GM21447 (cell line): ENCODE results near the gene LAMA5.

Experiments used
- ATAC-seq: cut with Tn5 transposase; IDR thresholded peaks from one replicate; pipeline ENCODE4 v1.9.1; 2021; ENCODE audit not compliant: unreplicated experiment

The LAMA5 gene

DNA sequence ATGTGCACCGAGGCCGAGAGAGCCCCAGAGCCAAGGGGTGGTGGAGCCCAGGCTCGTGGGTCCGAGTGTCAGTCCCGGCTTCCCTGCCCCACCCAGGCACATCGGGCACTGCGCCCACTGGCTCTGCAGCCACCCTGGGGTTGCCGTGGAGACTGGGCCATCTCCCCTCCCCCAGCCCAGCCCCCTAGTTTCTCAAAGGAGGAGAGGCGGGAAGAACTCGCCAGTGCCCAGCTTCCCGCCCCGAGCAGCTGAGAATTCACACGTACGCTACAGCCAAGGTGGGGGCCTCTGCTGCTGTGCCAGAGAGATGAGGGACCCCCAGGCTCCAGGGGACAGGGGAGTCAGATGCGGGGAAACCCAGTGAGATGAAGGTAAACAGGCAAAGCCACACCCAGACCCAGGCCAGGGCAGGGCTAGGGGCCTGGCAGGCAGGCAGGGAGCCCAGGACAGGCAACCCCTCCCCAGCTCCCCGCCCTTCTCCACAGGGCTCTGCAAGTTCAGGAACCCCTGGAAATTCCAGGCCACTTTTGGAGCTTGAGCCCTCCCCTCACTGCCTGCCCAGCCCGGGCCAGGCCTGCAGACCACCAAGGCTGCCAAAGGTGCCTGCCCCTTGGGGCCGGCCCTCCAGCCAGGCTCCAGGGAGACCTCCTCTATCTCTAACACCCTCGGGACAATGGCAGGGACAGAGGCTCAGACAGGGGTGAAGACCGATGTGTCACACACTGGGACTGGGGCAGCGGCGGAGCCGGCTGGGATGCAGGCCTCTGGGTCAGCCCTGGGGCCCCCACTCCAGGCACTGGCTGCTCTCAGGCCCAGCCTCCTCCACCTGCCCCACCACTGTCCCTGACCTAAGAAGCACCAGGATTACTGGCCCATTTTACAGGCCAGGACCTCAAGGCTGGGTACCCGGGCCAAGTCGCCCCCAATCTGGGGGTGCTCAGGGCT is 6.0 kb downstream of the LAMA5 start:
- ATAC-seq = no peak

DNA sequence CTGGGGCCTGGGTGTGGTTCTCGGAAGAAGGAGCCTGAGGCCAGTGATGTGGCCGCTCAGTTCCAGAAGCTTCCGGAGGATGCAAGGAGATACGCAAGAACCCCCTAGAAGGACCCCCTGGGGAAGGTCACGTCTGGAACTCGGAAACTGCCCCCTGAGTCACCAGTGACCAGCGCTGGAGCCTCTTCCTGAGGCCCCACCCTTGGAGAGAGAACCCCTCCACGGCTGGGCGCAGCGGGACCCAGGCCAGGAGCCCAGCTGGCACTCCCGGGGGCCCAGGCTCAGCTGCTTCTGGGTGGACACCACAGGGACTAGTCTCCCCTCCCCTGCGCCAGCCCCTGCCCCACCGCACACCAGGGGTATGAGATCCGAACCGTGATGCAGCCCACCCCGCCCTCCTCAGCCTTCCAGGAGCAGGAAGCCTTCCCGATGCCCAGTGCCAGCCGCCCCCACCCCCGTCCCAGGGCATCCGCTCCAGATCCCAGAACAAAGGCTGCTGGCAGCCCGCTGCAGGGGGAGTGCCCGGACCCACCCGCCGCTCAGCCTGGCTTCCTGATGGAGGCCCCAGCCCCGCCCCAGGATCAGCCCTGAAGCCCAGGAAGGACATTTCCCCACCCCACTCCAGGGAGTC is 7.5 kb downstream of the LAMA5 start:
- no peak for ATAC-seq

- ATAC-seq = no peak
Measured at GRCh38 chr20:62359043-62359490, 8.0 kb downstream of the LAMA5 start.

- ATAC-seq = no peak
Measured at GRCh38 chr20:62358171-62359042, 8.7 kb downstream of the LAMA5 start.

GRCh38 chr20:62357681-62358080 is 9.4 kb downstream of the LAMA5 start:
- ATAC-seq = no peak

DNA sequence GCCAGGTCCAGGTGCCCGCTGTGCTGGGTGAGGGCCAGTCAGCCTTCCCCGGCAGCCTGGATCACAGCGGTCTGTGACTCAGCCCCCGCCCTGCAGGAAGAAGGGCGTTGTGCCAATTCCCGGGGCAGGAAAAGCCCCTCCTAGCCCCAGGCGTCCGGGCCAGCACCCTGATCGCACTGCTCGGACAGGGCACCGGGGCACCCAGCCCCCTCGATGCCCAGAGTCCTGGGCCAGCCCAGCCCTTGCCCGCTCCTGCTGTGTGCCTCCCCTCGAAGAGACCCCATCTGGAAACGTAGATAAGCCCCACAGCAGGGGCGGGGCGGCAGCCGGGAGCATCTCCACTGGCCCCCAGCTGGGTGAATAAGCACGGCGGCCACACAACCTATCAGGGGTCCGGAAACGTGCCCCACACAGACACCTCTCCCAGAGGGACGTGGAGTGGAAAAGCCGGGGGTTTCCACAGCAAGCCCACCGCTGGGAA is 9.9 kb downstream of the LAMA5 start:
- no peak for ATAC-seq

DNA sequence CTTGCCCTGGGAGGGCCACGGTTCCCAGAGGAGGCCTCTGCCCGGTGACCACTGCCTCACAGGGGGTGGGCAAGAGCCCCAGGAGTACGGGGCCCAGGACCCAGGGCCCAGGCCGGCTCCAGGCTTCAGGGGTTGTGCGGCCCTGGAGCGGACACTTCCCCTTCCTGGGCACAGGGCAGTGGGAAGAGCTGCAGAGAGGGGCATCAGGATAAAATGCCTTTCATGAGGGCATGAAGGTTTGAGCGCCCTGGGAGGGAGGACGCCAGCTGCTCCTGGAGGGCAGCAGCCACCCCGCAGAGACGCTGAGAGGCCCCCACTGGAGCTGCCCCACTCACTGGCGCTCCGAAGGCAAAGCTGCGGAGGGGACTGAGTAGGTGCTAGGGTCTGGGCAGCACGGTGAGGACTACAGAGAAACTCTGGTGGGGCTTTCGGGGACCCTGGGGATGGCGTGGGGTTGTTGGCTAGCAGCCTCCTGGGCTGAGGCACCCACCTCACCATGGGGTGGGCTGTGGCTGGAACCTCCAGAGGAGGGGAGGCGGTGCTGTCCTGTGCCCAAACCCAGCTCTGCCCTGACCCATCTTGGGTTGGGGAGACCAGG is 10.4 kb downstream of the LAMA5 start:
- no peak for ATAC-seq

DNA sequence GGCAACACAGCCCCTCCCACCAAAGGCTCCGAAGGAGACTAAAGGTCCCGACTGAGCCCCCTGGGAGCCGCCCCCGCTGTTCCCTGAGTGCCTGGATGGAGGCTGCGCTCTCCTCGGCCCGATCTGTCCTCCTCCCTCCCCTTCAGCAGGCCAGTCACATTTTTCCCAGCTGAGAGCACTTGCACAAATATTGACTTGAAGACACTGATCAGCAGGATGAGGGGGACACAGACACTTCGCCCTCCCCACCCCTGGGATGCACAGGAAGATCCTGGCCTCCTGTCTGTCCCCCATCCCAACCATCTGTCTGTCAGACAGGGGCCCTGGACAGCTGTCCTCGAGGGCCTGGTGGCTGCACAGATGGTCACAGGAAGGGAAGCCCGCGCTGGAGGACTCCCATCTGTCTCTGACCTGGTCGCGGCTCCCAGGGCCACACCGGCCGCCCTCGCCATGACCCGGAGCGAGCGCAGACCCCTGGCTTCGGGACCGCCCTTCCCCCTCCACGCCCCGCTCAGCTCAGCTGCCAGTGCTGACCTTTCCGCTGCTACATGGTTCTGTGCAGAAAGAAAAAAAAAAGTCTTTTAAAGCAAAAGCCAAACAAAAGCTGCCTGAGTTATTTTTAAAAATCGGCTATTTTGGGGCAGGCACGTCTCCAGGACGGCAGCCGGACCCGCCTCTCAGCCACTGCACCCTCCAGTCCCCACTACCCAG is 11.1 kb downstream of the LAMA5 start:
- ATAC-seq = no peak

DNA sequence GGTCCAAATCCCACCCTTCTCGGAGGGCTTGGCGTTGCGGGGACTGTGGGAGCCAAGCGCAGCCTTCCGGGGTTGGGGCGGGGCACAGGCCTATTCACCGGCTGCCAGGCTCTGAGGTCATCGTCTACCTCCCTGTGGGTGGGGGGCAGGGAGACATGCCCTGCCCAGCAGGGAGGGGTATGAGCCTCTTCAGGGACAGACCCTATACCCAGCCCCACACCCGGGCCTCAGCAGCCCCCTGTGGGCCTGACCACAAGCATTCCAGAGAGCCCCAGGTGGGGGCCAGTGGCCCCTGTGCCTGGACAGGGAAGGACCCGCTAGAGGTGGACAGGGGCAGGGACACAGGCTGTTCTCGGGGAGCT is 11.6 kb downstream of the LAMA5 start:
- ATAC-seq = no peak

- no peak for ATAC-seq
Measured at GRCh38 chr20:62354811-62355341, 12.2 kb downstream of the LAMA5 start.

DNA sequence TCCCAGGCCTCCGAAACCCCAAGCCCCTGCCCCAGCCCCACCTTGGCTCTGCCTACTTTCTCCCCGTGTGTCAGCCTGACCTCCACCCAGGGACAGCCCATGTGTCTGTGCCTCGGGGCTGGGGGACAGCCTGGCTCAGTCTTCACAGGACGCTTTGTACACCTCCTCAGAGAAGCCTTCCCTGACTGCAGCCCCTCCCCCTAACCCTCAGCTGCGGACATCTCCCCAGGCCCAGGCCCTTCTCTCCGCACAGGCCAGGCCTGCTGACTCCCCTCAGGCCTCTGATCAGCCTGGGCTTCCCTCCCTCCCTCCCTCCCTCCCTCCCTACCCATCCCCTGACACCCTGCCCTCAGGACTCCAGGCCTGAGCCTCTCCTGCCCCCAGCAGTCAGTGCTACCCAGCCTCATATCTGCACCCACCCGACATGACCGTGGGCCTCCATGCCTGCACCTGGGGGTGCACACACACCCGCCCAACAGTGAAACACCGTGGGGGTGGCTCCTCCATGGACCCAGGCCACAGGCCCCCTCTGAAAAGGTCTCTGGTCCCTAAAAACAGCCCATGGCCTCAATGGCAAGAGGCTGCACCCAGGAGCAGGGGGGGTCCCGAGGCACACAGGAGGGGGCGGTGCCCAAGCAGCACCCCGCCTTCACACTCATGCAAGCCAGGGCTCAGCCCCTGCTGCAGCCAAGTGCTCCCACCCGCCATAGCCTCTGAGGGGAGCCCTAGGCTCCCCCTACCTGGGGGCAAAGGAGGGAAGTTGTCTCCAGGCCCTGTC is 12.9 kb downstream of the LAMA5 start:
- ATAC-seq = no peak

GRCh38 chr20:62353289-62354030 is 13.7 kb downstream of the LAMA5 start:
- ATAC-seq = no peak

- no peak for ATAC-seq
Measured at GRCh38 chr20:62352402-62353288, 14.5 kb downstream of the LAMA5 start.

DNA sequence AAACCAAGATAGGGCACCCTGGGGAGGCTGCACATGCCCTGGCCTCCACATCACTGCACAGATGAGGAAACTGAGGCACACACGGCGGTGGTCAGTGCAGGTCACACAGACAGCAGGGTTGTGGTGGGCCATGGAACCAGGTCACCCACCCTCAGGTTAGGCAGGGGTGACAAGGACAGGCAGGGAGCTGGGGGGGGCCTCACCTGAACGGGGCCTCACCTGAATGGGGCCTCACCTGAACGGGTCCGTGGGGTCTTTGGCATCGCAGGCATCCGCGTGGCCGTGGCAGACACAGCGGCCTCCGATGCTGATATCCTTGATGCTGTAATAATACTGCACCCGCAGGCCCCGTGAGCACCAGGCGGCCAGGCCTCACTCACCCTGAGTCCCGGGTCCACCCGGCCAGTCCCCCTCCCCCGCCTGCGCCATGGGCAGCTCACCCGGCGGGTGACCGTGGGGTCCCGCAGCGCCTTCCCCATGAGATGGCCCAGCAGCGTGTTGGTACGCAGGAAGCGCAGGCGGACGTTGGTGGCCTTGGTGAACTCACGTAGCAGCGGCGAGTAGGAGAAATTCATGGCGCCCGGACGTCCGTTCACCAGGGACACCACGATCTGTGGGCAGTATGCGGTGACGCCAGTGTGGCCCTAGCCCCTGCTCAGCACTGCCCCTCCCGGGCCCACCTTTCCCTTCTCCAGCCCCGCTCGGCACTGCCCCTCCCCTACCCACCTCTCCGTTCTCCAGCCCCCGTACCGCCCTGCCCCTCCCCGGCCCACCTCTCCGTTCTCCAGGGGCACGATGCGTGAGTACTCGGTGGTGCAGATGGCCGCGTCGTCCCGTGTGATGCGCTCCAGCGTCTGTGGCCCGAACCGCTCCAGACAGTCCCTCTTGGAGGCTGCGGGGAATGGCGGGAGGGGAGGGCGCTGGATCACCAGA is 15.4 kb downstream of the LAMA5 start:
- no peak for ATAC-seq

GRCh38 chr20:62350629-62351422 is 16.3 kb downstream of the LAMA5 start:
- ATAC-seq = no peak
